Heart left ventricle (tissue), 16 donors: ENCODE data around the gene IGLON5. TPM values are rescaled to one million over a fixed set of nuclear protein-coding genes. Genes with fewer than 3 reads are reported as not detected.

Experiments
- ATAC-seq, 4 donors: fragments of 200-7000 bp; cut with Tn5 transposase; one replicate each; pipeline ENCODE4 v1.9.1; 2020 to 2022; ENCODE audit warnings: moderate library complexity in 4 of 4, mild to moderate bottlenecking in 3 of 4, moderate number of reproducible peaks in 1 of 4
- DNase-seq, 5 donors: peaks; one replicate each; pipeline ENCODE4 v3.0.0-alpha.2; 2020
- H3K27ac ChIP-seq, 12 donors: fragments of 200-600 bp; sonication (generic) in 4 of 12; one replicate each; pipeline versions ENCODE4 v1.5.0 to v1.8.0; 2016 to 2022; ENCODE audit warnings: mild to moderate bottlenecking in 2 of 12
- H3K27me3 ChIP-seq, 9 donors: fragments of 200-600 bp; sonication (generic) in 2 of 9; one replicate each; pipeline versions ENCODE4 v1.5.1 to v1.8.0; 2016 to 2022; ENCODE audit warnings: mild to moderate bottlenecking in 3 of 9
- H3K36me3 ChIP-seq, 9 donors: fragments of 200-600 bp; sonication (generic) in 2 of 9; one replicate each; pipeline versions ENCODE4 v1.5.0 to v1.8.0; 2018 to 2022; ENCODE audit warnings: mild to moderate bottlenecking in 2 of 9
- H3K4me1 ChIP-seq, 12 donors: fragments of 200-600 bp; sonication (generic) in 4 of 12; one replicate each; pipeline versions ENCODE4 v1.5.0 to v1.8.0; 2016 to 2022; ENCODE audit warnings: mild to moderate bottlenecking in 3 of 12
- H3K4me3 ChIP-seq, 12 donors: fragments of 200-600 bp; sonication (generic) in 4 of 12; one replicate each; pipeline versions ENCODE4 v1.5.0 to v1.8.0; 2017 to 2022; ENCODE audit warnings: mild to moderate bottlenecking in 9 of 12, moderate library complexity in 4 of 12
- H3K9me3 ChIP-seq, 12 donors: fragments of 200-600 bp; sonication (generic) in 4 of 12; one replicate each; pipeline versions ENCODE4 v1.5.0 to v1.8.0; 2016 to 2022; ENCODE audit warnings: mild to moderate bottlenecking in 1 of 12
- POLR2A ChIP-seq, 2 donors: fragments of 450-650 bp; IDR thresholded peaks; one replicate each; pipeline ENCODE4 v1.6.1; 2017; ENCODE audit warnings: antibody characterized with exemption in 2 of 2, mild to moderate bottlenecking in 2 of 2, moderate library complexity in 2 of 2
- WGBS, 4 donors: extraction: QIAGEN DNeasy Blood & Tissue Kit in 2 of 4; methylation state at CpG; one replicate each; pipeline versions ENCODE4 v1.1.5 to v1.1.7; 2013 to 2018; 5-methylcytosine and 5-hydroxymethylcytosine counted together
- intact Hi-C, 10 donors: fragments of 100-400 bp; cut with DNase I; formaldehyde crosslinking; loops; one replicate each; pipeline versions ENCODE4 v1.11.1 to v1.14.2; 2022
- polyA plus RNA-seq, 2 donors: library from polyadenylated mRNA; stranded (reverse); fragments of 200-250 nt; gene quantifications; one replicate each; pipeline ENCODE4 v1.2.3, GENCODE V29; 2013
- total RNA-seq, 9 donors: library from RNA; depleted of rRNA in 2 of 9; stranded (reverse); fragments of >200 nt in 2 of 9; fragmentation: NEBNext Ultra II Directional in 3 of 9; extraction: Animal tissue kit (Norgen Biotek cat#: 25700) in 3 of 9; gene quantifications; one replicate each; pipeline versions ENCODE4 v1.1.0 to v1.2.4, GENCODE V29; 2016 to 2023
- TF ChIP-seq, protein P1 (sequence below), 12 donors: fragments of 200-600 bp; sonication (generic) in 4 of 12; IDR thresholded peaks; one replicate each; pipeline versions ENCODE4 v1.5.0 to v1.8.0; 2018 to 2022; ENCODE audit warnings: antibody characterized with exemption in 12 of 12, mild to moderate bottlenecking in 5 of 12
- donor health status: ischemic (EF 13 %, LVEDD 7.1; RV severe dilation, severe dysfunction).
- donor health status: healthy with polysubstance abuse.
- donor health status: DM: no; HTN: yes; CAD: no.
- donor health status: DM: no; HTN: no; CAD: no.
- donor health status: ischemic (EF 25% LVEDD 6.9; RV normal size, moderate dysfunction).
- donor health status: ischemic (EF 25% LVEDD 5.7; RV mildly dilated, moderate dysfunction).
- donor health status: healthy.
- donor health status: DM: yes; HTN: yes; CAD: no.
- donor health status: ischemic (EF 35%, LVEDD 5.7; RV mildly dilated, moderate dysfunction).
- donor health status: nonischemic (EF 11% LVEDD 7.7; RV severe dilation, severe dysfunction).
- donor health status: DM: yes; HTN: yes; CAD: no.
- donor health status: PGD.
- donor health status: ischemic (EF 29% LVEDD 5.4; RV normal size, mild dysfunction).
- donor health status: nonischemic (EF 23%, LVEDD 6.1; RV moderate dilation, normal function).

The IGLON5 gene
- total and polyA plus RNA-seq, 11 donors = 0.09 to 0.10 TPM; not detected in 9

DNA sequence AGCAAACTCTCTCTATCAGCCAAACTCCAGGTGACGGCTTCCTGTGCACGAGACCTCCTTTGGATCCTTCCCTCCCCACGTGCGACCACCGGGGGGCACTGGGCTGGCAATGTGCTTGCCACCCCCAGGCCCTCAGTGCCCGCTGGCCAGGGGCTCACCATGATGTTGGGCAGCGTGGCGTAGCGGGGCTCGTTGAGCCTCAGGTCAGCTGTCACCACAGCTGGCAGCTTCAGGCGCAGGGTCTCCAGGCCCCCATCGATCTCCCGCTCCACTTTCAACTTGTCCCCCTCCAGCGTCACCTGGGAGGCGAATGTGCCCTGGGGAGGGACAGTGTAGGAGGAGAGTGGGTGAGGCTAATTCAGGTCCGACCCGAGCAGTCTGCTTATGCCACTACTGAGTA lies 35.3 kb downstream of the IGLON5 start:
- WGBS, 4 donors = 87 to 94% (median 91%) methylated on average over 15 to 17 of the region's 17 CpGs
- Histone ChIP-seq H3K36me3 (peaks cover 0 to 73% (median 63%) of the 10 kb centered on the region in 9 donors), H3K27ac (no peak overlapping the region), H3K4me3 (no peak overlapping the region), H3K27me3 (no peaks in the 10 kb centered on the region), H3K4me1 (no peaks in the 10 kb centered on the region), H3K9me3 (no peaks in the 10 kb centered on the region)
- TF ChIP-seq, protein P1, sequence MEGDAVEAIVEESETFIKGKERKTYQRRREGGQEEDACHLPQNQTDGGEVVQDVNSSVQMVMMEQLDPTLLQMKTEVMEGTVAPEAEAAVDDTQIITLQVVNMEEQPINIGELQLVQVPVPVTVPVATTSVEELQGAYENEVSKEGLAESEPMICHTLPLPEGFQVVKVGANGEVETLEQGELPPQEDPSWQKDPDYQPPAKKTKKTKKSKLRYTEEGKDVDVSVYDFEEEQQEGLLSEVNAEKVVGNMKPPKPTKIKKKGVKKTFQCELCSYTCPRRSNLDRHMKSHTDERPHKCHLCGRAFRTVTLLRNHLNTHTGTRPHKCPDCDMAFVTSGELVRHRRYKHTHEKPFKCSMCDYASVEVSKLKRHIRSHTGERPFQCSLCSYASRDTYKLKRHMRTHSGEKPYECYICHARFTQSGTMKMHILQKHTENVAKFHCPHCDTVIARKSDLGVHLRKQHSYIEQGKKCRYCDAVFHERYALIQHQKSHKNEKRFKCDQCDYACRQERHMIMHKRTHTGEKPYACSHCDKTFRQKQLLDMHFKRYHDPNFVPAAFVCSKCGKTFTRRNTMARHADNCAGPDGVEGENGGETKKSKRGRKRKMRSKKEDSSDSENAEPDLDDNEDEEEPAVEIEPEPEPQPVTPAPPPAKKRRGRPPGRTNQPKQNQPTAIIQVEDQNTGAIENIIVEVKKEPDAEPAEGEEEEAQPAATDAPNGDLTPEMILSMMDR (IDR thresholded peaks at IDR 0.05) = no peak
- TF ChIP-seq POLR2A (IDR thresholded peaks at IDR 0.05) = no peak
- intact Hi-C loops = loop anchor here in 2 of 10 donors (10.0 kb wide), 1 partner anchor 48 kb away; the partner anchor contains the start of gene C19orf84 (in 2 of the 2)
- DNase-seq = peak in 1 of 5 donors; percentile 29
- ATAC-seq = no peak

DNA sequence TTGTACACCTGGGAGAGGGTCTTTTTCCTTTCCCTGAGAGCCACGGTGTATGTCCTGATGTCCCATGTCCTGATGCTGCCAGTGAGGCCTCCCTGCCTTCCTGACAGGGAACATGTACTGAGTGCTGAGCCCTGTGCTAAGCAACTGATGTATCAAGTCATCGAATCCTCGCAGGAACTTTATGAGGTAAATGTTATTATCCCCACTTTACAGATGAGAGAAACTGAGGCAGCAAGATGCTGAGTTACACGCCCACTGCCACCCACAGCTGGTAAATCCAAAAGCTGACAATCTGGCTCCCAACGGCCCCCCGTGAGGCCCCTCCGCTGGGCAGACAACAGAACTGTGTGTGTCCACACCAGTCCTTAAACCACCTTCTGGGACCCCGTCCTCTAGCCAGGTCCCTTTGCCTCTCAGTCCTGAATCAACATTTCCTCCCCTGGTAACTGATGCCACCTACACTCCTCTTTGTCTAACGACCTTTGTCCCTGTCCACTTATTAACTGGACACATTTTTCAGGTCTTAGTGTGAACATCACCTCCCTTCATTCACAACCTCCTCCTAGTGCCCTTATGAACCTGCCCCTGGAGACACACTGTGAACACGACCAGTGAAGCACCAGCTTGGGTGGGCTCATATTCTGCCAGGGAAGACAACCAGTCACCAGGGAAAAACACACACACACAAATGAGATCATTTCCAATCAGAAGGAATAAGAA lies 35.9 kb downstream of the IGLON5 start:
- H3K4me3 ChIP-seq = no peak overlapping the region

DNA sequence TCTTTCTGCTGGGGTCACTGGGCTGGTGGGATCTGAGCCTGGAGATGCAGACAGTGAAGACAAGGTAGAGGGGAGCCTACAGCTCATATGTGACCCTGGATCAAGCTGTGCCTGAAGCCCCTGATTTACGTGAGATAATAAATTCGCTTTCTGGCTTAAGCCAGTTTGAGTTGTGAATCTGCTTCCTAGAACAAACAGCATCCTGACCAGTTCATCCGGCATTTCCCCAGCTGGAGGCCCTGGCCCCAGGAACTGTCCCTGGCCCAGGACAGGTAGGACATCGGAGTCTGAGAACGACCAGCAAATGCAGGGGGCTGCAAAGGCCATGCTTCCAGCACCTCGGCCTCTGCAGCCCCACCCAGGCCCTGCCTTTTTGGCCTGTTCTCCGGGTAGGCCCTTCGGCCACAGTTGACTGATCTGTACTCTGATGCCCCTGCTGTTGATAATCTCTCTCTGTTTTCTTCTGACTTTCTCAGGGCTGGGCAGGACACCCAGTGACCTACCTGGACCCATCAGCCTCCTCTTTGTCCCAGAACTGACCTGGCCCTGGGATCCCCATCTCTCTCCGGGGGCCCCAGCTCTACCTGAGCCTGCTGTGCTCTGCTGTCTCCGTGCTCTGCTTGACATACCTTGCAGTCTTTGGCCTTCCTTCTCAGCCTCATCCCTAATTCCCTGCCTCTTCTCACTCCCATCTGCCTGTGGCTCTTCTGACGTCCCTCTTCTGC lies 40.0 kb downstream of the IGLON5 start:
- peaks cover 0 to 67% (median 59%) of the 10 kb centered on the region in 9 donors for H3K36me3 ChIP-seq
- intact Hi-C loops = no loop called here
- DNase-seq (no peak), ATAC-seq (no peak)
- peaks cover 0 to 10% (median 0%) of the 10 kb centered on the region in 12 donors for H3K4me1 ChIP-seq
- no peaks in the 10 kb centered on the region for H3K27me3 ChIP-seq
- H3K4me3 ChIP-seq = no peak overlapping the region
- no peak overlapping the region for H3K27ac ChIP-seq
- no peak for TF ChIP-seq POLR2A (IDR thresholded peaks at IDR 0.05)
- H3K9me3 ChIP-seq = no peaks in the 10 kb centered on the region
- 91 to 98% (median 95%) methylated on average over 10 to 11 of the region's 11 CpGs for WGBS, 4 donors

More for the DNA sequence above, 35.9 kb downstream of the IGLON5 start:
- ATAC-seq (no peak), DNase-seq (no peak)
- Histone ChIP-seq H3K27me3 (no peaks in the 10 kb centered on the region), H3K27ac (no peak overlapping the region), H3K9me3 (no peaks in the 10 kb centered on the region), H3K36me3 (peaks cover 0 to 80% (median 70%) of the 10 kb centered on the region in 9 donors), H3K4me1 (no peaks in the 10 kb centered on the region)
- TF ChIP-seq POLR2A (IDR thresholded peaks at IDR 0.05) = no peak
- TF ChIP-seq, protein P1 (IDR thresholded peaks at IDR 0.05) = no peak
- intact Hi-C loops = loop anchor here in 2 of 10 donors (10.0 kb wide), 1 partner anchor 47 kb away; the partner anchor contains the start of gene C19orf84 (in 2 of the 2)
- WGBS, 4 donors = 77 to 91% (median 81%) methylated on average over 9 to 10 of the region's 10 CpGs

DNA sequence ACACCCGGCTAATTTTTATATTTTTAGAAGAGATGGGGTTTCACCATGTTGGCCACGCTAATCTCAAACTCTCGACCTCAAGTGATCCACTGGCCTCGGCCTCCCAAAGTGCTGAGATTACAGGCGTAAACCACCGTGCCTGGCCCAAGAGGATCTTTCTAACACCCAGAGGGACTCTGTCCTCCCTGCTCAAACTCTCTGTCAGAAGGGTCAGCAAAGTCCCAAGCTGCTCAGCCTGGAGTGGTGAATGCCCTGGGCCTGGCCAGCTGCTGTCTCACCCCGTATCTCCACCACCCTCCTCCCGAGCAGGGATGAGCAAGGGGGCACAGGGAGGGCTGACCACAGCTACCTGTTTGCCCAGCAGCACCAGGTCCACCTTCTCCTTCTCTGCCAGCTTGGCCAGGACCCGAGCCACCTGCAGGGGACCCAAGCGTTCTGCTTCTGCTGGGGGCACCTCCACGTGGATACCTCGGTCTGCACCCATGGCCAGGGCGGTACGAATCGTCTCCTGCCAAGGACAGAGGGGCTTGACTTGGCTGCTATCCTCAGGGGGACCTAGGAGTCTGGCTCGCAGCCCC lies 41.4 kb downstream of the IGLON5 start:
- ATAC-seq (no peak), DNase-seq (peak in 1 of 5 donors; percentile 34)
- H3K36me3 ChIP-seq = peaks cover 0 to 53% (median 45%) of the 10 kb centered on the region in 9 donors
- H3K4me1 ChIP-seq = peaks cover 0 to 10% (median 0%) of the 10 kb centered on the region in 12 donors
- intact Hi-C loops = no loop called here
- no peak overlapping the region for H3K27ac ChIP-seq
- 90 to 94% (median 92%) methylated on average over 14 to 16 of the region's 16 CpGs for WGBS, 4 donors
- no peaks in the 10 kb centered on the region for H3K9me3 ChIP-seq
- no peaks in the 10 kb centered on the region for H3K27me3 ChIP-seq
- TF ChIP-seq POLR2A (IDR thresholded peaks at IDR 0.05) = no peak
- TF ChIP-seq, protein P1 (IDR thresholded peaks at IDR 0.05) = no peak
- H3K4me3 ChIP-seq = no peak overlapping the region
